CD4-positive, alpha-beta memory T cell (primary cell): ENCODE measurements around the gene ITSN1. TPM values are rescaled to one million over a fixed set of nuclear protein-coding genes. Genes with fewer than 3 reads are reported as not detected.

Experiments used
- CTCF ChIA-PET: fragments of 350-600 bp; sonication (Branson Sonifier 250); formaldehyde crosslinking; loops from one replicate; lab custom pipeline; 2021; ENCODE audit warnings: inconsistent platforms; ENCODE audit not compliant: partially characterized antibody; lab: Charles Lee
- POLR2A ChIA-PET: fragments of 350-600 bp; sonication (Branson Sonifier 250); formaldehyde crosslinking; loops from one replicate; lab custom pipeline; 2021; ENCODE audit not compliant: partially characterized antibody; lab: Charles Lee
- DNase-seq, 5 donors: peaks; one replicate each; pipeline versions ENCODE4 v3.0.0 to v3.0.0-alpha.2; 2020 to 2022; ENCODE audit warnings: mixed read lengths in 1 of 5
- H3K27ac ChIP-seq: one replicate; pipeline ENCODE4 v1.7.0; 2013; ENCODE audit warnings: low read depth, low read length
- H3K27me3 ChIP-seq: 2 replicates; pipeline ENCODE4 v1.7.0; 2013; ENCODE audit warnings: mild to moderate bottlenecking, low read length, moderate library complexity; ENCODE audit not compliant: insufficient read depth
- H3K36me3 ChIP-seq: 2 replicates; pipeline ENCODE4 v1.7.0; 2013; ENCODE audit warnings: mild to moderate bottlenecking, low read length, moderate library complexity; ENCODE audit not compliant: insufficient read depth
- H3K4me1 ChIP-seq: 2 replicates; pipeline ENCODE4 v1.7.0; 2013; ENCODE audit warnings: mild to moderate bottlenecking, low read length, moderate library complexity; ENCODE audit not compliant: insufficient read depth
- H3K4me3 ChIP-seq, 2 donors: one replicate each; pipeline ENCODE4 v1.7.0; 2013; ENCODE audit warnings: low read length in 2 of 2, mild to moderate bottlenecking in 1 of 2
- H3K9me3 ChIP-seq, 2 donors: one replicate each; pipeline ENCODE4 v1.7.0; 2013; ENCODE audit warnings: low read length in 2 of 2, control low read depth in 1 of 2; ENCODE audit not compliant: control insufficient read depth in 1 of 2
- H3K27ac Mint-ChIP-seq, 7 donors: one replicate each; pipeline ENCODE4 v1.8.0; 2020 to 2021; ENCODE audit warnings: mixed read lengths in 7 of 7, mild to moderate bottlenecking in 6 of 7, inconsistent platforms in 3 of 7, moderate library complexity in 3 of 7
- H3K27me3 Mint-ChIP-seq, 2 donors: one replicate each; pipeline ENCODE4 v1.8.0; 2020 to 2021; ENCODE audit warnings: mixed read lengths in 2 of 2
- H3K36me3 Mint-ChIP-seq, 2 donors: one replicate each; pipeline ENCODE4 v1.8.0; 2020 to 2021; ENCODE audit warnings: mixed read lengths in 2 of 2, inconsistent platforms in 1 of 2, mild to moderate bottlenecking in 1 of 2
- H3K4me1 Mint-ChIP-seq, 4 donors: one replicate each; pipeline ENCODE4 v1.8.0; 2020 to 2021; ENCODE audit warnings: mixed read lengths in 4 of 4, mild to moderate bottlenecking in 1 of 4
- H3K4me3 Mint-ChIP-seq, 8 donors: one replicate each; pipeline ENCODE4 v1.8.0; 2020 to 2021; ENCODE audit warnings: mixed read lengths in 8 of 8, mild to moderate bottlenecking in 7 of 8, moderate library complexity in 6 of 8, inconsistent platforms in 3 of 8
- H3K9me3 Mint-ChIP-seq, 8 donors: one replicate each; pipeline ENCODE4 v1.8.0; 2020 to 2021; ENCODE audit warnings: mixed read lengths in 8 of 8, mild to moderate bottlenecking in 5 of 8, inconsistent platforms in 3 of 8, moderate library complexity in 1 of 8
- intact Hi-C: fragments of 100-400 bp; cut with micrococcal nuclease; formaldehyde crosslinking; loops from one replicate; pipeline ENCODE4 v1.15.1; 2023
- polyA plus RNA-seq, 2 donors: library from polyadenylated mRNA; unstranded; fragments of 300-500 nt; fragmentation: Illumina TruSeq; gene quantifications; one replicate each; pipeline ENCODE4 v1.2.3, GENCODE V29; 2021
- total RNA-seq, 2 experiments: library from RNA; stranded (reverse); gene quantifications; one replicate each; pipeline ENCODE4 v1.2.3, GENCODE V29; 2021

Gene ITSN1
- total and polyA plus RNA-seq, 4 experiments from 2014 or later, result 1.0 to 3.9 (median 3.0) TPM

DNA sequence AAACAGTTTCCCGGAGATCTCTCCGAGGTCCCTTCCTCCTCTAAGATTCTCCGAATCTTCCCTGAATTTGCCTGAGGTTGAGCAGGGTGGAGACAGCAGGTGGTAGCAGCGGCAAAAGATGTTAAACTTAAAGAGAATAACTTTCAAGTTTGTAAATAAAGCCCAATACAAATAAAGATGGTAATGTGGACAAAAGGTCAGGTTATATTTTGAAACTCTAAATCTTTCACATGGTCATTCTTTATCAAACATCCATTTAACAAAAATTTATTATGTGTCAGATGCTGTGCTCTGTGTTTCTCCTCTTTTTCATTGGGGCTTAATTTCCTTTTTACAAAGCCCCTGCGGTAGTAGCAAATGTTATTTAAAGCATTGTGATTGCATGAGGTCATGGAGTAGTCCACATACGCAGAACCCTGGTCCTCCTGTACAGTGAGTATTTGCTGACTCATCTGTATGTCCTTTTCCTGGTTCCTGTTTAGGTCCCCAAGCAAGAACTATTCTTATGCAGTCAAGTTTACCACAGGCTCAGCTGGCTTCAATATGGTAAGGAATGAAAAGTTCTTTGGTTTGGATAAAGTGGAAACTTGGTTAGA lies 119.2 kb downstream of the ITSN1 start:
- DNase-seq, result no peak
- Histone ChIP-seq H3K36me3 (no peaks in the 10 kb centered on the region), H3K27me3 (no peaks in the 10 kb centered on the region), H3K4me3 (no peak overlapping the region), H3K4me1 (no peaks in the 10 kb centered on the region), H3K9me3 (no peaks in the 10 kb centered on the region), H3K27ac (no peak overlapping the region)
- ChIA-PET CTCF (no interaction called here), POLR2A (no interaction called here)
- peaks cover 0 to 6% of the 10 kb centered on the region in 2 donors for H3K36me3 Mint-ChIP-seq
- no peak overlapping the region for H3K27ac Mint-ChIP-seq
- intact Hi-C loops, result no loop called here
- H3K27me3 Mint-ChIP-seq, result no peaks in the 10 kb centered on the region
- H3K4me3 Mint-ChIP-seq, result no peak overlapping the region
- no peaks in the 10 kb centered on the region for H3K4me1 Mint-ChIP-seq
- H3K9me3 Mint-ChIP-seq, result no peaks in the 10 kb centered on the region

DNA sequence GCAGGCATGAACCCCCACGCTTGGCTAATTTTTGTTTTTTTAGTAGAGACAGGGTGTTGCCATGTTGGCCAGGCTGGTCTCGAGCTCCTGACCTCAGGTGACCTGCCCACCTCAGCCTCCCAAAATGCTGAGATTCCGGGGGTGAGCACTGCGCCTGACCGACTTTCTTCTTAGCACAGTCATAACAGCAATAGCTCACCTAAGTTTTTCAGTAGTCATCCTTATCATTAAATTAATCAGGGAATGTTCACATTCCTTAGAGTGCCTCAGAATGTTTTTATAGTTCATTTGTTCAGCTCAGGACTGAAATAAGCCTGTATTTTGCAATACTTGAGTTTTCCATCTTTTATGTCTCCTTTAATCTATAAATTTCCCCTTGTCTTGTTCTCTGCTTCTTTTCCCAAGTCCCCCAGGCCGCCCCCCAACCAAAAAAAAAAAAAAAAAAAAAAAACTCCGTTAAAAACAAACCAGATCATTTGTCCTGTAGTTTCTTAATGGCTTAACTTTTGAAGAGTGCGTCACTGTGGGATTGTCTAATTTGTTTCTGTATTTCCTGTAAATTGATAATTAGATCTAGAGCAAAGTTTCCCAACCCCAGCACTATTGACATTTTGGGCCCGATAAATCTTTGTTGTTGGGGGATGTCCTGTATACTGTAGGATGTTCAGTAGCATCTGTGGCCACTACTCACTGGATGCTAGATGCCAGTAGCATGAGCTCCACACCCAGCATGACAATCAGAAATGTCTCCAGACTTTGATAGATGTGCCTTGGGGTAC lies 120.7 kb downstream of the ITSN1 start:
- POLR2A ChIA-PET, result no interaction called here

DNA sequence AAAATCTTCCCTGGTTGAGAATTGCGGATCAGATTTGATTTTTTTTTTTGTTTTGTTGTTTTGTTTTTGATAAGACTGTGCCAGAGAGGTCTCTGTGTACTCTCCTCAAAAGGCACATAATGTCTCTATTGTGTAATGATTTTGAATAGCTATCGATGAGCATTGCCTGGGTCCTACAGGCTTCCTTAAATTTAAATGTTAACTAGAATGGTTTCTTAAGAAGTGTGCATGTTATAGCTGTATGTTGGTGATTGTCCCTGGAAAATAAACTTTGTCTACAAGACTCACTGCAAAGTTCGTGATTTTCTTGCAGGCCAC lies 121.2 kb downstream of the ITSN1 start:
- Histone ChIP-seq H3K9me3 (no peaks in the 10 kb centered on the region), H3K4me1 (no peaks in the 10 kb centered on the region), H3K27ac (no peak overlapping the region), H3K27me3 (no peaks in the 10 kb centered on the region), H3K36me3 (no peaks in the 10 kb centered on the region), H3K4me3 (no peak overlapping the region)
- Mint-ChIP-seq H3K4me1 (no peaks in the 10 kb centered on the region), H3K27ac (no peak overlapping the region), H3K36me3 (peaks cover 0 to 6% of the 10 kb centered on the region in 2 donors), H3K9me3 (no peaks in the 10 kb centered on the region), H3K4me3 (no peak overlapping the region), H3K27me3 (no peaks in the 10 kb centered on the region)
- DNase-seq, result no peak
- intact Hi-C loops, result no loop called here
- ChIA-PET CTCF (no interaction called here), POLR2A (no interaction called here)

More for the DNA sequence above, 120.7 kb downstream of the ITSN1 start:
- peaks cover 0 to 6% of the 10 kb centered on the region in 2 donors for H3K36me3 Mint-ChIP-seq
- no peaks in the 10 kb centered on the region for H3K9me3 ChIP-seq
- H3K27me3 Mint-ChIP-seq, result no peaks in the 10 kb centered on the region
- no peak overlapping the region for H3K27ac ChIP-seq
- intact Hi-C loops, result no loop called here
- no peaks in the 10 kb centered on the region for H3K4me1 ChIP-seq
- CTCF ChIA-PET, result interaction anchor here (0.7 kb wide), 1 partner anchor 154 kb away, joined by 5 read pairs; no protein-coding TSS in a partner anchor
- no peaks in the 10 kb centered on the region for H3K36me3 ChIP-seq
- H3K4me1 Mint-ChIP-seq, result no peaks in the 10 kb centered on the region
- no peak for DNase-seq
- H3K4me3 ChIP-seq, result no peak overlapping the region
- no peaks in the 10 kb centered on the region for H3K27me3 ChIP-seq
- H3K4me3 Mint-ChIP-seq, result no peak overlapping the region
- no peak overlapping the region for H3K27ac Mint-ChIP-seq
- H3K9me3 Mint-ChIP-seq, result no peaks in the 10 kb centered on the region

DNA sequence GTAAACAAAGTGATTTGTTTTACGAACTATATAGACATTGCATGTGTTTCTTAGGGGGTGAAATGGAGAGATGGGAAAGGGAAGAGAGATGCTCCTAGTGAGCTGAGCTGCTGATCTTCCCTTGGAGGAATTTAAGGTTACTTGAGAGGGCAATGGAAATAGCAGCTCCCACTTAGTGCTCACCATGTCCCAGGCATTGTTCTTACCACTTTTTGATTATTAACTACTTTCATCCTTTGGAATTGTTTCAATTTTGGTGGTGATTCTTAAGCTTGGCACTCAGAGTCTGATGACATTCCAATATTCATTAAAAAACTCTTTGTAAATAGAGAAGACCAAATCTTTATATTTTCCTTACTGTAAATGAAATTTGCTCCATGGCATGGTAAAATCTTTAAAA lies 124.9 kb downstream of the ITSN1 start:
- ChIA-PET POLR2A (no interaction called here), CTCF (no interaction called here)
- H3K4me3 ChIP-seq, result no peak overlapping the region
- no peaks in the 10 kb centered on the region for H3K9me3 ChIP-seq
- Mint-ChIP-seq H3K9me3 (peaks cover 0 to 2% (median 0%) of the 10 kb centered on the region in 8 donors), H3K36me3 (peaks cover 0 to 18% of the 10 kb centered on the region in 2 donors), H3K4me1 (no peaks in the 10 kb centered on the region), H3K4me3 (no peak overlapping the region), H3K27ac (no peak overlapping the region), H3K27me3 (no peaks in the 10 kb centered on the region)
- DNase-seq, result no peak
- H3K27me3 ChIP-seq, result no peaks in the 10 kb centered on the region
- H3K36me3 ChIP-seq, result no peaks in the 10 kb centered on the region
- H3K27ac ChIP-seq, result no peak overlapping the region
- no peaks in the 10 kb centered on the region for H3K4me1 ChIP-seq
- intact Hi-C loops, result no loop called here

DNA sequence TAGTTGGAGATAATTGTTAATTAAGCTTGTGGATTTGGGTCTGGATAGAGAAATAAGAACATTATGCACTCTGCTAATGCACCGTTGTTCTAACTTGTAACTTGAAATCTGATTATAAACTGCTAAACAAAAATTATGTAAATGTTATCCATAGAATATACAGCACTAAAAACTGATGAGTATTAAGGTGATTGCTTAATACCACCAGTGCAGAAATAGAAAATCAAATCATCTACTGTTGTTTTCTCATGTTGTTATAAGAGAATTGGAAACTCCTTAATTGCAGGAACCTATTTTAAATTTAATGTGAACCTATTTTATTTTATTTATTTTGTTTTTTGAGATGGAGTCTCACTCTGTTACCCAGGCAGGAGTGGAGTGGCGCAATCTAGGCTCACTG lies 125.7 kb downstream of the ITSN1 start:
- ChIA-PET POLR2A (no interaction called here), CTCF (no interaction called here)
- DNase-seq, result no peak
- H3K27ac Mint-ChIP-seq, result no peak overlapping the region
- no peaks in the 10 kb centered on the region for H3K36me3 ChIP-seq
- H3K27me3 Mint-ChIP-seq, result no peaks in the 10 kb centered on the region
- H3K4me3 ChIP-seq, result no peak overlapping the region
- H3K27ac ChIP-seq, result no peak overlapping the region
- H3K27me3 ChIP-seq, result no peaks in the 10 kb centered on the region
- intact Hi-C loops, result no loop called here
- peaks cover 0 to 22% of the 10 kb centered on the region in 2 donors for H3K36me3 Mint-ChIP-seq
- H3K4me1 Mint-ChIP-seq, result no peaks in the 10 kb centered on the region
- no peak overlapping the region for H3K4me3 Mint-ChIP-seq
- H3K9me3 ChIP-seq, result no peaks in the 10 kb centered on the region
- no peaks in the 10 kb centered on the region for H3K4me1 ChIP-seq
- peaks cover 0 to 2% (median 0%) of the 10 kb centered on the region in 8 donors for H3K9me3 Mint-ChIP-seq

DNA sequence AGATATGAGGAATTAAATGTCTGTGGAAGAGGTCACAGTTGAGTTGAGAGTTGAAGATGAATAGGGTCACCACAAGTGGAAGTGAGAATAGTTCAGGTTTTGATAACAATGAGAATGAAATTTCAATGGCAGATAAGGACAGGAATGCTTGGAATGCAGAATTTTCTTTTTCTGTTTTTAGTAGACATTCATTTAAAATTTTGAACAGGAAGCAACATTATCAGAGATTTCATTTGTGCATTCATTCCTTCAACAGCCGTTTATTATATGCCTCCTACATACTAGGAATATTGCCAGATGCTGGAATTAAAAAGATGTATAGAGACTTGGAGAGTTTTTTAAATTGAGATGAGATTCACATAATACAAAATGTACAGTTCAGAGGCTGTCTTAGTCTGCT lies 126.8 kb downstream of the ITSN1 start:
- no peaks in the 10 kb centered on the region for H3K9me3 ChIP-seq
- ChIA-PET POLR2A (no interaction called here), CTCF (no interaction called here)
- no peak for DNase-seq
- Mint-ChIP-seq H3K36me3 (peaks cover 0 to 22% of the 10 kb centered on the region in 2 donors), H3K9me3 (peaks cover 0 to 2% (median 0%) of the 10 kb centered on the region in 8 donors), H3K4me3 (no peak overlapping the region), H3K27ac (no peak overlapping the region), H3K4me1 (no peaks in the 10 kb centered on the region), H3K27me3 (no peaks in the 10 kb centered on the region)
- H3K4me1 ChIP-seq, result no peaks in the 10 kb centered on the region
- H3K36me3 ChIP-seq, result no peaks in the 10 kb centered on the region
- no peaks in the 10 kb centered on the region for H3K27me3 ChIP-seq
- intact Hi-C loops, result no loop called here
- no peak overlapping the region for H3K27ac ChIP-seq
- H3K4me3 ChIP-seq, result no peak overlapping the region

DNA sequence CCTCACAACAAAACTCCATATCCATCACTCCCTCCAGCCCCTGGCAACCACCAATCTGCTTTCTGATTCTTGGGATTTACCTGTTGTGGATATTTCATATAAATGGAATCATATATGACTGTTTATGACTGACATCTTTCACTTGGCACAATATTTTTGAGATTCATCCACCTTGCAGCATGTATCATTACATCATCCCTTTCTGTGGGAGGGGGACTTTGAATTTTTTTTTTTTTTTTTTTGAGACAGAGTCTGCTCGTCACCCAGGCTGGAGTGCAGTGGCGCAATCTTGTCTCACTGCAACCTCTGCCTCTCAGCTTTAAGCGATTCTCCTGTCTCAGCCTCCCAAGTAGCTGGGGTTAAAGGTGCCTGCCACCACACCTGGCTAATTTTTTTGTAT lies 128.2 kb downstream of the ITSN1 start:
- Mint-ChIP-seq H3K36me3 (peaks cover 0 to 25% of the 10 kb centered on the region in 2 donors), H3K4me3 (no peak overlapping the region), H3K27ac (no peak overlapping the region), H3K9me3 (peaks cover 0 to 2% (median 0%) of the 10 kb centered on the region in 8 donors), H3K4me1 (no peaks in the 10 kb centered on the region), H3K27me3 (no peaks in the 10 kb centered on the region)
- Histone ChIP-seq H3K27me3 (no peaks in the 10 kb centered on the region), H3K4me1 (no peaks in the 10 kb centered on the region), H3K36me3 (no peaks in the 10 kb centered on the region), H3K4me3 (no peak overlapping the region), H3K27ac (no peak overlapping the region), H3K9me3 (no peaks in the 10 kb centered on the region)
- POLR2A ChIA-PET, result no interaction called here
- DNase-seq, result no peak
- CTCF ChIA-PET, result no interaction called here
- intact Hi-C loops, result no loop called here
